H9 (cell line): ENCODE data around the gene BBS1. TPM values are rescaled to one million over a fixed set of nuclear protein-coding genes. Genes with fewer than 3 reads are reported as not detected.

ENCODE experiments used
- DNase-seq: peaks from one replicate; pipeline ENCODE4 v3.0.0-alpha.2; 2017
- H2AFZ ChIP-seq: one replicate; pipeline ENCODE4 v1.6.1; 2013; ENCODE audit warnings: mild to moderate bottlenecking, low read length, control low read depth, moderate library complexity
- H2AK5ac ChIP-seq: 2 replicates; pipeline ENCODE4 v1.6.1; 2013; ENCODE audit warnings: low read length, control low read depth, mixed read lengths; ENCODE audit not compliant: insufficient read length
- H2BK120ac ChIP-seq: one replicate; pipeline ENCODE4 v1.6.1; 2013; ENCODE audit warnings: low read depth, mild to moderate bottlenecking, low read length, control low read depth, inconsistent platforms; ENCODE audit not compliant: poor library complexity, severe bottlenecking
- H2BK12ac ChIP-seq: 2 replicates; pipeline ENCODE4 v1.6.1; 2013; ENCODE audit warnings: low read length, control low read depth, mixed read lengths, low read depth; ENCODE audit not compliant: insufficient read length
- H2BK15ac ChIP-seq: 2 replicates; pipeline ENCODE4 v1.6.1; 2013; ENCODE audit warnings: low read depth, low read length, control low read depth
- H2BK20ac ChIP-seq: one replicate; pipeline ENCODE4 v1.6.1; 2013; ENCODE audit warnings: low read depth, mild to moderate bottlenecking, low read length, control low read depth, inconsistent platforms; ENCODE audit not compliant: poor library complexity, severe bottlenecking
- H2BK5ac ChIP-seq: 2 replicates; pipeline ENCODE4 v1.6.1; 2013; ENCODE audit warnings: low read length, control low read depth, mixed read lengths; ENCODE audit not compliant: insufficient read length
- H3K14ac ChIP-seq: 2 replicates; pipeline ENCODE4 v1.6.1; 2013; ENCODE audit warnings: low read length, control low read depth; ENCODE audit not compliant: insufficient read depth
- H3K18ac ChIP-seq: 2 replicates; pipeline ENCODE4 v1.6.1; 2013; ENCODE audit warnings: low read depth, mild to moderate bottlenecking, mixed read lengths, low read length, control low read depth; ENCODE audit not compliant: insufficient read length
- H3K23ac ChIP-seq: 2 replicates; pipeline ENCODE4 v1.6.1; 2013; ENCODE audit warnings: low read length, control low read depth, mixed read lengths, low read depth; ENCODE audit not compliant: insufficient read length
- H3K23me2 ChIP-seq: 2 replicates; pipeline ENCODE4 v1.6.1; 2013; ENCODE audit warnings: low read depth, mild to moderate bottlenecking, mixed read lengths, low read length, control low read depth; ENCODE audit not compliant: insufficient read length, poor library complexity, severe bottlenecking
- H3K27ac ChIP-seq: 2 replicates; pipeline ENCODE4 v1.5.1; 2013; ENCODE audit warnings: low read length, control low read depth, mixed read lengths, low read depth; ENCODE audit not compliant: insufficient read length
- H3K27me3 ChIP-seq: 2 replicates; pipeline ENCODE4 v1.6.1; 2013; ENCODE audit warnings: low read length, control low read depth, inconsistent platforms; ENCODE audit not compliant: insufficient read depth
- H3K4ac ChIP-seq: 2 replicates; pipeline ENCODE4 v1.6.1; 2013; ENCODE audit warnings: low read depth, mild to moderate bottlenecking, control low read depth, inconsistent platforms, low read length, moderate library complexity
- H3K4me1 ChIP-seq: 2 replicates; pipeline ENCODE4 v1.6.1; 2013; ENCODE audit warnings: low read length, control low read depth, inconsistent platforms; ENCODE audit not compliant: insufficient read depth
- H3K4me2 ChIP-seq: 2 replicates; pipeline ENCODE4 v1.6.1; 2013; ENCODE audit warnings: low read length, control low read depth, mixed read lengths; ENCODE audit not compliant: insufficient read length, insufficient read depth
- H3K56ac ChIP-seq: 2 replicates; pipeline ENCODE4 v1.6.1; 2013; ENCODE audit warnings: low read depth, mild to moderate bottlenecking, mixed read lengths, low read length, control low read depth; ENCODE audit not compliant: insufficient read length
- H3K79me1 ChIP-seq: 2 replicates; pipeline ENCODE4 v1.6.1; 2013; ENCODE audit warnings: low read depth, mild to moderate bottlenecking, moderate library complexity, low read length, control low read depth, inconsistent platforms; ENCODE audit not compliant: insufficient read depth, poor library complexity, severe bottlenecking
- H3K79me2 ChIP-seq: 2 replicates; pipeline ENCODE4 v1.6.1; 2013; ENCODE audit warnings: low read length, control low read depth, inconsistent platforms; ENCODE audit not compliant: insufficient read depth
- H3K9ac ChIP-seq: 2 replicates; pipeline ENCODE4 v1.6.1; 2013; ENCODE audit warnings: low read length, control low read depth, mixed read lengths; ENCODE audit not compliant: insufficient read length; ENCODE audit errors: extremely low read depth
- H3K9me3 ChIP-seq: one replicate; pipeline ENCODE4 v1.6.1; 2013; ENCODE audit warnings: low read depth, low read length, inconsistent platforms; ENCODE audit not compliant: control insufficient read depth
- H3T11ph ChIP-seq: one replicate; pipeline ENCODE4 v1.6.1; 2013; ENCODE audit warnings: mild to moderate bottlenecking, low read length, control low read depth, inconsistent platforms
- H4K20me1 ChIP-seq: one replicate; pipeline ENCODE4 v1.6.1; 2013; ENCODE audit not compliant: control insufficient read depth, insufficient read length, insufficient read depth
- H4K5ac ChIP-seq: 2 replicates; pipeline ENCODE4 v1.6.1; 2013; ENCODE audit warnings: low read depth, mild to moderate bottlenecking, mixed read lengths, low read length, control low read depth; ENCODE audit not compliant: insufficient read length
- H4K8ac ChIP-seq: replicated peaks from 2 replicates; pipeline ENCODE4 v1.6.1; 2013; ENCODE audit warnings: low read length, control low read depth, mixed read lengths, low read depth; ENCODE audit not compliant: insufficient read length
- H4K91ac ChIP-seq: 2 replicates; pipeline ENCODE4 v1.6.1; 2013; ENCODE audit warnings: low read depth, mild to moderate bottlenecking, moderate library complexity, mixed read lengths, low read length, control low read depth; ENCODE audit not compliant: insufficient read length
- H3K27ac Mint-ChIP-seq, 3 experiments: 2 replicates in 2 of 3; 3 replicates in 1 of 3; pipeline ENCODE4 v1.8.0; 2020 to 2021; ENCODE audit warnings: mixed read lengths in 3 of 3, mild to moderate bottlenecking in 1 of 3, moderate library complexity in 1 of 3
- H3K27me3 Mint-ChIP-seq: 2 replicates; pipeline ENCODE4 v1.8.0; 2021; ENCODE audit warnings: low read depth, mild to moderate bottlenecking, moderate library complexity, mixed read lengths
- H3K36me3 Mint-ChIP-seq, 3 experiments: 2 replicates in 2 of 3; 3 replicates in 1 of 3; pipeline ENCODE4 v1.8.0; 2020 to 2021; ENCODE audit warnings: low read depth in 3 of 3, mixed read lengths in 3 of 3; ENCODE audit not compliant: insufficient read depth in 1 of 3
- H3K4me1 Mint-ChIP-seq, 2 experiments: 2 replicates each; pipeline ENCODE4 v1.8.0; 2020; ENCODE audit warnings: mixed read lengths in 2 of 2
- H3K4me3 Mint-ChIP-seq, 2 experiments: 2 replicates in 1 of 2; 3 replicates in 1 of 2; pipeline ENCODE4 v1.8.0; 2020 to 2021; ENCODE audit warnings: mild to moderate bottlenecking in 2 of 2, mixed read lengths in 2 of 2, moderate library complexity in 1 of 2
- H3K9me3 Mint-ChIP-seq, 2 experiments: 2 replicates in 1 of 2; 3 replicates in 1 of 2; pipeline ENCODE4 v1.8.0; 2020; ENCODE audit warnings: mild to moderate bottlenecking in 2 of 2, mixed read lengths in 2 of 2, moderate library complexity in 1 of 2
- CTCF ChIP-seq: fragments of 200-600 bp; sonication (generic); conservative IDR thresholded peaks from 3 replicates; pipeline ENCODE4 v1.8.0; 2021; ENCODE audit warnings: antibody characterized with exemption, mild to moderate bottlenecking
- WGBS: extraction: QIAGEN DNeasy Blood & Tissue Kit; methylation state at CpG from one replicate; pipeline ENCODE4 v1.1.7; 2013; ENCODE audit warnings: missing lambda C conversion rate, low lambda C conversion rate, mixed read lengths; ENCODE audit not compliant: insufficient read length; ENCODE audit errors: extremely low coverage; 5-methylcytosine and 5-hydroxymethylcytosine counted together
- total RNA-seq: library from RNA; stranded (reverse); gene quantifications from 2 replicates; pipeline ENCODE4 v1.2.1, GENCODE V29; 2021

Gene BBS1
- total RNA-seq, 1 experiment from 2014 or later, result 27.2 TPM

- H2BK12ac ChIP-seq, result no peak overlapping the region
- H3K56ac ChIP-seq, result no peak overlapping the region
- H3K27me3 ChIP-seq, result no peaks in the 10 kb centered on the region
- H3K9me3 ChIP-seq, result no peaks in the 10 kb centered on the region
- no peak overlapping the region for H3K27ac ChIP-seq
- no peak overlapping the region for H3K4ac ChIP-seq
- no peak overlapping the region for H3K9ac ChIP-seq
- no peak for TF ChIP-seq CTCF
- no peak overlapping the region for H2AK5ac ChIP-seq
- H2BK120ac ChIP-seq, result no peak overlapping the region
- no peaks in the 10 kb centered on the region for H3K4me1 ChIP-seq
- no peak overlapping the region for H2BK5ac ChIP-seq
- H3K23me2 ChIP-seq, result no peaks in the 10 kb centered on the region
- Mint-ChIP-seq H3K27ac (no peak overlapping the region), H3K27me3 (no peaks in the 10 kb centered on the region), H3K4me1 (peaks cover 25 to 35% of the 10 kb centered on the region in 2 experiments), H3K9me3 (no peaks in the 10 kb centered on the region), H3K4me3 (no peak overlapping the region), H3K36me3 (peaks cover 3 to 30% (median 23%) of the 10 kb centered on the region in 3 experiments; a peak in 5 of 7 replicates)
- no peak overlapping the region for H2BK20ac ChIP-seq
- H4K8ac ChIP-seq, result no peak overlapping the region
- H4K91ac ChIP-seq, result no peak overlapping the region
- no peak overlapping the region for H2AFZ ChIP-seq
- H2BK15ac ChIP-seq, result no peak overlapping the region
- no peak overlapping the region for H3K4me2 ChIP-seq
- H3K79me2 ChIP-seq, result no peaks in the 10 kb centered on the region
- no peak for DNase-seq
- H3K14ac ChIP-seq, result no peak overlapping the region
- no peaks in the 10 kb centered on the region for H4K20me1 ChIP-seq
- H3K18ac ChIP-seq, result no peak overlapping the region
- no peak overlapping the region for H4K5ac ChIP-seq
- no peak overlapping the region for H3K23ac ChIP-seq
- H3K79me1 ChIP-seq, result no peaks in the 10 kb centered on the region
- no peak overlapping the region for H3T11ph ChIP-seq
- no CpG with 5 or more reads among the region's 11 CpGs for WGBS
Observed at GRCh38 chr11:66473167-66473566, 37.3 kb upstream of the BBS1 start.
